ENCODE measurements around the gene CNIH3.
"Not testable (repeated sequence)": the region's sequence is repeated elsewhere in the genome, so short reads cannot be mapped to it uniquely, and the experiment has no call there.

The CNIH3 gene

DNA sequence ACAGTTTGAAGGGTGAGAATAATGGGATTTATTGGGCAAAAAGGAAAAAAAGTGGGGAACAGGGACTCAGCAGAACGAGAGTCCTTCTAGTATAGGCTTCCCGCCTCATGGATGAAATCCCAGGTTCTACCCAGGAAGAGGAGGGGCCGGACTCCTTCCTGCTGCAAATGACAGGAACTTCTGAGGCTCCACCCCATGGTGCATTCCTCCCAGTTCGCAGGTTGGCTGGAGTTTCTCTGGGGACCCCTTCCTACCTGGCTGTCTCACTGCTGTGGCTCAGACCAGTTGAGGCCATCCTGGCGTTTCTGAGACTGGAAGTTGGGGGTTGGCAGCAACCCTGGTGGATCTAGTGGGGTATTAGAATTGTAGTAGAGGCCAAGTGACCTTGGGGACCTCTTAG is 27.5 kb downstream of the CNIH3 start:
- no peak for DNase-seq (ENCODE audit: low read depth in 2 of 2)

DNA sequence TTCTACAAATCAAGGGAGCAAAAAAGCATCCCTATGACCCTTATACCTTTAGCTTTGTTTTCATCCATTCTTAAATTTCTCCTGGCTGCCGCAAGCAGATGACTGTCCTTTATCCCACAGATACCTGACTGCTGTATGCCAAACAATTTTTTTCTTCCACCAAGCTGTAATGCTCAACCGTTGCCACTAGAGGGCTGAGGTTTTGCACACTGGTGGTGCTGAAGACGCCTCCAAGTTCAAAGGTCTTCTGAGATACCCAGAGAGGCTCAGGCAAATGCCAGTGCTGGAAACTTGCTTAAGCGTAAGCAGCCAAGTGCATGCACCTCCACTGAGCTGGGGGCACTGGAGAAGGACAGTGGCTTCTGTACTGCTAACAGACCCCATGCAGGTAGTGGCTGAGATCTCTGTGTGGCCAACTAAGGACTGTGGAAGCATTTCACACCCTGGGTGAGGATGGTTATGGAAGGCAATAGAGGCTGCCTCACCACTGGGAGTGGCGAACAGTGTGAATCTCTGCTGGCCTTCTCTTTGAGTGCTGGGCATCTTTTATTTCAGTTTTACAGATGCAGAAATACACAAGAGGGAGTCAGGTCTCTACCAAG is 28.5 kb downstream of the CNIH3 start:
- DNase-seq (ENCODE audit: low read depth in 2 of 2) = peak; percentile 29 to 36

DNA sequence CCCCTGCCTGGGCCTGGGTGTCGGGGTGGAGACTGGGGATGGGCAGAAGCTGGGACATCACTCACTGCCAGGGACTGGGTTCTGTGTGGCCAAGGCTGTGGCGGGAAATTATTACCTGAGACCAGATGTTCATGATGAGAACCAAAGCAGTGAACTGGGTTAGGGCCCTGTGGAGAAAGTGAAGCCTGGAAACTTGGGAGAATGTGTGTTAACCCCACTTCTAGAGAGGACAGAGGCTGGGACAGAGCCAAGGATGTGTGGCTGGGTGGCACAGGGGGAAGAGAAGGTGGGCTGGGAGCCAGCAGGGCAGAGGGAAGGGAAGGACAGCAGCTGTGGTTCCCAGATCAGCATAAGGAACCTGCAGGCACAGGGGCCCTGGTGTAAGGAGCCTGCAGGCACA is 31.3 kb downstream of the CNIH3 start:
- DNase-seq (ENCODE audit: low read depth in 2 of 2) = no peak

DNA sequence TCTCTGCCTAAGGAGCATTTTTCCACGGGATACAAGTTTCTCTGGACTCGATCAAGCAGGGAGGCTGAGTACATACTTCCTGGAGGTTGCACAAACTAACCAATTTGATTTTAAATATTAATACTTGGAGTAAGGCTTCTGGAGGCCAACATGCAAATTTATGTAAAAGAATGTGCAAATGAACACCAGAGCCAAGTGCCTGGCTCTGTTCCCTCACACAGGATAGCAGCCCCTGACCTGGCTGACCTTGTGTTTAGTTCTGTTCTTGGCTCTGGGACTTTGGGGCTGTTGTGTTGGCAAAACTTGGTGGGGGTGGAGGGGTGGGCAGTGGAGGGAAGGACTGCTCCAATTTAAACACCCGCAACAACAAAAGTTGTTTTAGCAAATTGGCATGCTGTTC is 34.2 kb downstream of the CNIH3 start:
- no peak for DNase-seq (ENCODE audit: low read depth in 2 of 2)

DNA sequence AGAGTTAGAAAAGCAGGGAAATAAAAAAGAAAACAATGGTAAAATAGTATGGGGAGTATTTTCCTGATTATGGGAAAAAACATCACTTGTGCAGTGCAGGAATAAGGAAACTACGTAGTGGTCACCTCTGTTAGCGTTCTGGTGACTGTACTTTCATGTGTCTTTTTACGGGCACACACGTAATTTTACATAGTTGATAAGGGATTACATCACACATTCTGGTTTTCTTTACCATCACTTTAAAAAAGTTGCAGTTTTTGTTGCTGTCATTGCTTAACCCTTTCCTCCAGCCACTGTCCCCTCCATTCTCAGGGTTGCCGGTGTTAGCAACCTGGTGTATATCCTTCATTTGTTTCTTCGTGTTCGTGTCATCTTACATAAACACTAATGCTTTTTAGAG is 35.1 kb downstream of the CNIH3 start:
- DNase-seq (ENCODE audit: low read depth in 2 of 2) = no peak

DNA sequence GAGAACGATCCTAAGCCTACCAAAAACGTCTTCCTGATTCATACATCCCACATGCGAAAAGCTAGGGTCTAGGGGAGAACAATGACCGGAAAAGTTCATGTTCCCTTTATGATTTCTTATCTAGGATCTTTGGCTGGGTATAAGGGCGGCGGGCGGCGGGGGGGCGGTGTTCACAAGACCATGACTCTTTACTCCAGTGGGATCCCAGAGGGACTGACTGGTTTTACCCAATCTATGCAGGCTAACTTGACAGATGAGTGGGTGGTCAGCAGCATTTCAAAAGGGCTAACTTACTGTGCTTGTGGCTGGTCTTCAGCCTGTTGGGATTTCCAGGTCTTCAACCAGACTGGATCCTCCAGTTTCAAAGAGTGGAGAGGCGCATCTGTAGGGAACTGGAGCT is 40.3 kb downstream of the CNIH3 start:
- no peak for DNase-seq (ENCODE audit: low read depth in 2 of 2)

DNA sequence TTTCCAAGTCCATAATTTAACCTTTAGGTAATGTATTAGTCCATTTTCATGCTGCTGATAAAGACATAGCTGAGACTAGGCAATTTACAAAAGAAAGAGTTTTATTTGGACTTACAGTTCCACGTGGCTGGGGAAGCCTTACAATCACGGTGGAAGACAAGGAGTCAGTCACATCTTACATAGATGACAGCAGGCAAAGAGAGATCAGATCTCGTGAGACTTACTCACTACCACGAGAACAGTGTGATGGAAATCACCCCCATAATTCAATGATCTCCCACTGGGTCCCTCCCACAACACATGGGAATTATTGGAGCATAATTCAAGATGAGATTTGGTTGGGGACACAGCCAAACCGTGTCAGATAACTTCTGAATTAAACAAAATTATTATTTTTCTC is 44.0 kb downstream of the CNIH3 start:
- no peak for DNase-seq (ENCODE audit: low read depth in 2 of 2)

DNA sequence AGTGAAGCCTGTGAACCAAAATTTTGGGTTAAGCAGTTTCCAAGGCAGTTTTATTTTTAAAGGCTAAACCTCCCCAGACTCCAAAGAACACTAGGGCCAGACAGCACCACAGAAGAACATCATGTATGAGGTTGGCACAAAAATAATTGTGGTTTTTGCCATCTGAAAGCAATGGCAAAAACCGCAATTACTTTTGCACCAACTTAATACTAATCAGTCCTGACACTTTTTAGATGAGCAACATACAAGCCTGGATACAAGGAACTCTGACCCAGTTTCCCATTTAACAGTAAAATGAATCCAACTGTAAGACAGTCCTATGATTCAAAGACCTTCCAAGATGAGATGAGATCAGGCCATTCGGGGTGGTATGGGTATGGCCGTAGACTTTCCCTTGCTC is 46.8 kb downstream of the CNIH3 start:
- DNase-seq (ENCODE audit: low read depth in 2 of 2) = no peak

- DNase-seq (ENCODE audit: low read depth in 2 of 2) = no peak
Observed at GRCh38 chr1:224665016-224665415, 48.9 kb downstream of the CNIH3 start.

- no peak for DNase-seq (ENCODE audit: low read depth in 2 of 2)
Observed at GRCh38 chr1:224666078-224666477, 50.0 kb downstream of the CNIH3 start.

- DNase-seq (ENCODE audit: low read depth in 2 of 2) = no peak
Observed at GRCh38 chr1:224666913-224667312, 50.8 kb downstream of the CNIH3 start.

- DNase-seq (ENCODE audit: low read depth in 2 of 2) = no peak
Observed at GRCh38 chr1:224668984-224669383, 52.9 kb downstream of the CNIH3 start.

DNA sequence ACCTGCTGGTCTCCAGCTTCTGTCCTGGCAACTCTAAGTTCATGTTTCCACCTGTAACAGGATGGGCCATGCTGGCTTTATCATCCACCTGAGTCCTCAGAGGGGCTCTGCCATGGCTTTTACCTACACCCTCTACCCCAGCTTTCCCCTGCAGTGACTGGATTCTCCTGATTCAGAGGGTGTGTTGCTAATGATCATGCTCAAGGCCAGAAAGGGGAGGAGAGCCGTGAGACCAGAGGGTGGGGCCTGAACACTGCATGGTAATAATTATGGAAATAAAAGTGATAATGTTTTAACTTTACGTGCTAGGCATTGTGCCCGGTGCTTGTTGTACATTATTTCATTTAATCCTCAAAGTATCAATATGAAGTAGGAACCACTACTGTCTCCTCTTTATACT is 53.3 kb downstream of the CNIH3 start:
- DNase-seq (ENCODE audit: low read depth in 2 of 2) = no peak

DNA sequence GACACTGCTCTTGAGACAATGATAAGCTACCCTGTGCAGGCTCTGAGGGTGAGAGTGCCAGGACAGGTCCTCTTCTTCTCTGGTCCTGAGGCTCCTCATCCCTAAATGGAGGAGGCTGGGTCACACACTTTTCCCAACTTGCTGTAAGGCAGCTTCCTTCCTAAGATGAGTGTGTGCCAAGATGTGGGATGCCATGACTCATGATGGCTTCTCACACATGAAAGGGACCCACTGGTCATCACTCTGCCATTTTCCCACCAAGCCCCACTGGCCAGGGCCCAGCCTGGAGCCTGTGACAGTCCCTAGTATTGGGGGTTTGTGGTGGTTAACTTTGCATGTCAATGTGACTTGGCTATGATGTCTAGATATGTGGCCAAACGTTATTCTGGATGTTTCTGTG is 54.4 kb downstream of the CNIH3 start:
- no peak for DNase-seq (ENCODE audit: low read depth in 2 of 2)

DNA sequence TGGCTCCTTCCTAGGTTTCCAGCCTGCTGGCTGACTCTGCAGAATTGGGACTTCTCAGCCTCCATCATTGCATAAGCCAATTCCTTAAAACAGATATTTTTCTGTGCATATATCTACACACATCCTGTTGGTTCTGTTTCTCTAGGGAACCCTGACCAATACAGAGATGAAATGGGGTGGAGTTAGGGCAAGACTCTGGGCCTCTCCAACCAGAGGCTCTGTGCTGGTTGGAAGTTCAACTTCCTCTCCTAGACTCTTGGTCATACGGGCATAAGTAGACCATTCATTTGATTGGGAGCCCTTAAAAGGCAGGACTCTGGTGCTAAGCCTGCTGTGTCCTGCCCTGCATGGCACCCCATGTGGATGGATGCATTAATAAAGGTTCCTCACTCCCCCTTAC is 55.0 kb downstream of the CNIH3 start:
- no peak for DNase-seq (ENCODE audit: low read depth in 2 of 2)

DNA sequence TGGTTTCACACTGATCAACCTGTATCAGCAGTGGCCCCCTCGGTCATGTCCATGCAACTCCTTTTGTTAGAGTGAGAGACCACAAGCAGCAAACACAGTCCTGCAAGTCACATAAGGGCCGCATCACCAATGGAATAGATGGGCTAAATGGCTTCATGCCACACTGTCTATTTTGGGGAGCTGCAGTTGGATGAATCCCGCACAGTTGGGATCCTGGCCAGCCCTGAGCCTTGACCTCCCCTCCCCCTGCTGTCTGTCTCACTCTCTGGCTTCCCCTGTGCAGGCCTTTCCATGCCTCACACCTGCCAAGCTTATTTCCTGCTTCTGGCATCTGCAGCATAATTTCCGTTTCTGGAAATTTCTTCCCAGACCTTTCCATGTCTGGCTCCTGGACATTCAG is 57.0 kb downstream of the CNIH3 start:
- no peak for DNase-seq (ENCODE audit: low read depth in 2 of 2)

- DNase-seq (ENCODE audit: low read depth in 2 of 2) = no peak
Observed at GRCh38 chr1:224675590-224675989, 59.5 kb downstream of the CNIH3 start.

- DNase-seq (ENCODE audit: low read depth in 2 of 2) = no peak
Observed at GRCh38 chr1:224676551-224676950, 60.4 kb downstream of the CNIH3 start.

DNA sequence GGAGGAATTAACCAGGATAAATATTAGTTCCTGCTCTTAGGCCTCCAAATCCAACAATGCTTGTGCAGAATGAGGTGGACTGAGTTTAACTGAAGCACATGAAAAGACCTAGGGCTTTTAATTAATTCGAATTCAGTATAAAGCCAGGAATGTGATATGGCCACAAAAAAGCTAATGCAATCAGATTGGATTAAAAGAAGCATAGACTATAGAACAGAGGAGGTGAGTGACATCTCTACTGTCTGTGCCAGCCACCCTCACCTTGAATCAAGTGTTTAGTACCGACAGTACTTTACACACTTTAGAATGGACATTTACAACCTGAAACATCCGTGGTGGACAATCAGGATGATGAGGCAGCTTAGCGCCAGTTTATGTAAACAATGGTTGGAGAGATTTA is 62.1 kb downstream of the CNIH3 start:
- DNase-seq (ENCODE audit: low read depth in 2 of 2) = no peak

DNA sequence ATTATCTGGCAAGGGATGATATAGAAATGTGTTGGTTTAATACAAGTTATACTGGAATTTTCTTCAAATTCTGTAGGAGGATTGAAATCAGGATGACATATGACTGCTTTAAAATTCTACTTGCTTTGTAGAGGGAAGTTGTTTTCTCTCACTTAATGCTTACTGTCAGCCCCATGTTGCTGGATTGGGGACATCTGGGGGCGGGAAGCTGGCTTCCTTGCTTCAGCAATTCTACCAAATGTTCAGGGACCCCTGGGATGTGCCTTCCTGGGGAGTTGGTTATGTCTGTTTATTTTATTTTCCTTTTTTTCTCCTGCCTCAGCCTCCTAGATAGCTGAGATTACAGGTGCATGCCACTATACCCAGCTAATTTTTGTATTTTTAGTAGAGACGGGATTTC is 63.5 kb downstream of the CNIH3 start:
- DNase-seq (ENCODE audit: low read depth in 2 of 2) = no peak

DNA sequence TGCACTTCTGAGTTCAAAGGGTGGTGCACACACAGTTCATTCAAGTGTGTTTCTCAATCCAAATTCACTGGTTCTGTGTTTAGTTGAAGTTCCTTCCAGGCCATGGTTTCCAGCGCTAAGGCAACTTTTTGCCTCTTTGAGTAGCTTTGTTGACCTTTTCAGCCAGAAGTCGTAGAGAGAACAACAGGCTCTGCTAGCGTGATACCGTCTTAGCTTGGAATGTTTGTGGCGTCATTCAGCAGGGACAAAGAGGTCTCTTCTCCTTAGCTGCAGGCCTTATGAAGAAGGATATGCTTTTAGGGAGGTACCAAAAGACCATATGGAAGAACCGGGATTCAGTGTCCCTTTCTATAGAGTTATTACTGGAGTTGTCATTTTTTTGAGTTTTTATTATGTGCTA is 65.7 kb downstream of the CNIH3 start:
- no peak for DNase-seq (ENCODE audit: low read depth in 2 of 2)

GRCh38 chr1:224683936-224684335 is 67.8 kb downstream of the CNIH3 start:
- DNase-seq (ENCODE audit: low read depth in 2 of 2) = no peak

DNA sequence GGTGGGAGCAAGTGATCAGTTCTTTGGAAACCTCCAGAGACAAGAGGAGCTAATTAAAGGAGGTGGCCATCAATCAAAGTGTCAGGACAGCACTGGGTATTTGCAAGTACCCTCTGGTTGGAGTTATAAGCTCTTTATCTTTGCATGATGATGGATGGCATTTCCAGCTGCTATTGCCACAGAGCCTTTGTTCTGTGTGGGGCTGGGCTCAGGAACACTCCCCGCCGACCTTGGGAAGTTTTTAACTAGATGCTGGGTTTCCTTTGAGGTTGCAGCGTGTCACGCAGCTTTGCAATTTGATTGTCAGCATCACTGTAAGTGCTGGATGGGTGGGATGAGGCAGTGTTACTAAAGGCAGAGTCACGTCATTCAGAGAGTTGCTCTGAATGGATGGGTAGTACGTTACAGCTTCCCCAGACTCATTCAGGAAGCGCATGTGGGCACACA is 68.9 kb downstream of the CNIH3 start:
- no peak for DNase-seq (ENCODE audit: low read depth in 2 of 2)

GRCh38 chr1:224686140-224686539 is 70.0 kb downstream of the CNIH3 start:
- not testable (repeated sequence) for DNase-seq (ENCODE audit: low read depth in 2 of 2)

DNA sequence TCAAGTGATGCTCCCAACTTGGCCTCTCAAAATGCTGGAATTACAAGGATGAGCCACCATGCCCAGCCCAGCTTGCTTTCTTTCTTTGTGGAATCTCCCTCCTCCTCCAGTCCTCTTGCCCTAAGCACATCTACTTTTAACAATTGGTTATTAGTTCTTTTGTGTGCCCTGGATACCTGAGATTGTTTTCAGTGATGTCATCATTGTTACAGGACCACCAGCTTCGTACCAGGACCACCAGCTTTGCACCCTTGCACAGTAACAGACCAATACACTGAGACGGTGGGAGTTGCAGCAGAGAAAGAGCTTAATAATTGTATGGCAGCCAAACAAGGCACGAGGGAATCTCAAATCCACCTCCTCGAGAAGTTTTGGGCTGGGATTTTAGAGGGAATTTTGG is 71.3 kb downstream of the CNIH3 start:
- no peak for DNase-seq (ENCODE audit: low read depth in 2 of 2)
